Spleen (tissue), 11 donors: ENCODE results near the gene EIF2S2. TPM values are rescaled to one million over a fixed set of nuclear protein-coding genes. Genes with fewer than 3 reads are reported as not detected.

ENCODE experiments used
- DNase-seq: peaks from one replicate; pipeline ENCODE4 v3.0.0-alpha.2; 2020
- H3K27ac ChIP-seq, 8 donors: fragments of 200-600 bp; sonication (generic) in 7 of 8; 1 replicate in 4 of 8; 2 replicates in 4 of 8; pipeline versions ENCODE4 v1.5.0 to v1.8.0; 2016 to 2021; ENCODE audit warnings: inconsistent platforms in 4 of 8, mild to moderate bottlenecking in 4 of 8, moderate library complexity in 1 of 8
- H3K27me3 ChIP-seq, 7 donors: fragments of 200-600 bp; sonication (generic) in 6 of 7; replicated peaks in 1 of 7; 1 replicate in 4 of 7; 2 replicates in 3 of 7; pipeline versions ENCODE4 v1.5.0 to v1.8.0; 2016 to 2021; ENCODE audit warnings: inconsistent platforms in 3 of 7, mild to moderate bottlenecking in 1 of 7
- H3K36me3 ChIP-seq, 6 donors: fragments of 200-600 bp; sonication (generic) in 5 of 6; 1 replicate in 4 of 6; 2 replicates in 2 of 6; pipeline versions ENCODE4 v1.5.0 to v1.8.0; 2016 to 2021; ENCODE audit warnings: inconsistent platforms in 2 of 6
- H3K4me1 ChIP-seq, 6 donors: fragments of 200-600 bp; sonication (generic) in 5 of 6; 1 replicate in 3 of 6; 2 replicates in 3 of 6; pipeline versions ENCODE4 v1.5.0 to v1.8.0; 2016 to 2021; ENCODE audit warnings: inconsistent platforms in 3 of 6
- H3K4me3 ChIP-seq, 8 donors: fragments of 200-600 bp; sonication (generic) in 7 of 8; 1 replicate in 4 of 8; 2 replicates in 4 of 8; pipeline versions ENCODE4 v1.5.0 to v1.8.0; 2016 to 2021; ENCODE audit warnings: inconsistent platforms in 4 of 8, mild to moderate bottlenecking in 4 of 8, moderate library complexity in 2 of 8
- H3K9me3 ChIP-seq, 8 donors: fragments of 200-600 bp; sonication (generic) in 7 of 8; 1 replicate in 4 of 8; 2 replicates in 4 of 8; pipeline versions ENCODE4 v1.5.0 to v1.8.0; 2016 to 2021; ENCODE audit warnings: inconsistent platforms in 4 of 8
- CTCF ChIP-seq, 11 experiments: fragments of 200-600 bp in 7 of 11; fragments of 450-650 bp in 4 of 11; sonication (generic) in 4 of 11; IDR thresholded peaks in 8 of 11; conservative IDR thresholded peaks in 3 of 11; 1 replicate in 7 of 11; 2 replicates in 4 of 11; pipeline versions ENCODE4 v1.4.0 to v1.8.0; 2016 to 2021; ENCODE audit warnings: antibody characterized with exemption in 11 of 11, inconsistent platforms in 4 of 11, mild to moderate bottlenecking in 1 of 11
- POLR2A ChIP-seq, 3 donors: fragments of 450-650 bp; IDR thresholded peaks; one replicate each; pipeline ENCODE4 v1.5.1; 2017; ENCODE audit warnings: antibody characterized with exemption in 3 of 3, mild to moderate bottlenecking in 1 of 3
- POLR2AphosphoS5 ChIP-seq, 3 donors: sonication (generic); formaldehyde crosslinking; IDR thresholded peaks; one replicate each; pipeline ENCODE4 v1.5.1; 2017; ENCODE audit warnings: antibody characterized with exemption in 3 of 3
- WGBS, 5 donors: extraction: QIAGEN DNeasy Blood & Tissue Kit in 3 of 5; methylation state at CpG; one replicate each; pipeline versions ENCODE4 v1.1.5 to v1.1.7; 2013 to 2018; 5-methylcytosine and 5-hydroxymethylcytosine counted together
- intact Hi-C: fragments of 100-400 bp; cut with DNase I; formaldehyde crosslinking; loops from one replicate; pipeline ENCODE4 v1.15.0; 2023; ENCODE audit warnings: low total_unique reads
- polyA plus RNA-seq, 3 donors: library from polyadenylated mRNA; stranded (reverse); fragments of 200-250 nt; gene quantifications; one replicate each; pipeline ENCODE4 v1.2.1, GENCODE V29; 2013
- total RNA-seq, 7 donors: library from RNA; depleted of rRNA in 3 of 7; stranded (reverse); fragments of >200 nt in 3 of 7; fragmentation: NEBNext Ultra II Directional in 4 of 7; extraction: Animal tissue kit (Norgen Biotek cat#: 25700) in 4 of 7; gene quantifications; one replicate each; pipeline versions ENCODE4 v1.1.0 to v1.2.1, GENCODE V29; 2016 to 2021
- donor health status: healthy with polysubstance abuse.
- donor health status: DM: no; HTN: no; CAD: no; lungs with moderate emphysema.
- donor health status: DM: no; HTN: no; CAD: no.
- donor health status: Bipolar disorder and iron deficiency.
- donor health status: healthy.
- donor health status: DM: no; HTN: no; CAD: no.
- donor health status: DM: yes; HTN: yes; CAD: no.

Gene EIF2S2
- total and polyA plus RNA-seq, 10 donors = 30.0 to 45.3 (median 38.5) TPM

- intact Hi-C loops = loop anchor here (10.0 kb wide), 1 partner anchor 158 kb away; no protein-coding TSS in a partner anchor
- no peak overlapping the region for H3K4me3 ChIP-seq
- peaks cover 0 to 69% (median 49%) of the 10 kb centered on the region in 6 donors for H3K36me3 ChIP-seq
- H3K27ac ChIP-seq = no peak overlapping the region
- peaks cover 6 to 30% (median 14%) of the 10 kb centered on the region in 6 donors for H3K4me1 ChIP-seq
- H3K9me3 ChIP-seq = no peaks in the 10 kb centered on the region
- WGBS, 5 donors = 73 to 97% (median 91%) methylated on average over 1 of the region's 1 CpG
- H3K27me3 ChIP-seq = no peaks in the 10 kb centered on the region
- no peak for DNase-seq
- TF ChIP-seq POLR2AphosphoS5 (IDR thresholded peaks at IDR 0.05) (no peak), POLR2A (IDR thresholded peaks at IDR 0.05) (no peak), CTCF (IDR thresholded peaks at IDR 0.05 in 8 of 11, conservative IDR thresholded peaks at IDR 0.05 in 3 of 11) (no peak)
Observed at GRCh38 chr20:34072778-34073177, 39.3 kb downstream of the EIF2S2 start.

DNA sequence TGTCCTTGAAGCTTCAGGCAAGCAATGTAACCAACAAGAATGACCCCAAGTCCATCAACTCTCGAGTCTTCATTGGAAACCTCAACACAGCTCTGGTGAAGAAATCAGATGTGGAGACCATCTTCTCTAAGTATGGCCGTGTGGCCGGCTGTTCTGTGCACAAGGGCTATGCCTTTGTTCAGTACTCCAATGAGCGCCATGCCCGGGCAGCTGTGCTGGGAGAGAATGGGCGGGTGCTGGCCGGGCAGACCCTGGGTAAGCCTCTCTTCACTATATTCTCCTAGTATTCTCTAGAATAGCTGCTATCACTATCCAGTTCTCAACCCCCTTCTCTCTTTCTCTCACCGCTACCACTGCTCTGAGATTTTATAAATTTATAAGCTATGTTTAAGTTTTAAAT lies 40.0 kb downstream of the EIF2S2 start:
- Histone ChIP-seq H3K27ac (no peak overlapping the region), H3K4me3 (no peak overlapping the region), H3K4me1 (peaks cover 6 to 37% (median 14%) of the 10 kb centered on the region in 6 donors), H3K36me3 (peaks cover 0 to 69% (median 42%) of the 10 kb centered on the region in 6 donors), H3K27me3 (no peaks in the 10 kb centered on the region), H3K9me3 (no peaks in the 10 kb centered on the region)
- 91 to 97% (median 96%) methylated on average over 8 of the region's 8 CpGs for WGBS, 5 donors
- TF ChIP-seq CTCF (IDR thresholded peaks at IDR 0.05 in 8 of 11, conservative IDR thresholded peaks at IDR 0.05 in 3 of 11) = no peak
- no peak for TF ChIP-seq POLR2A (IDR thresholded peaks at IDR 0.05)
- no peak for TF ChIP-seq POLR2AphosphoS5 (IDR thresholded peaks at IDR 0.05)
- intact Hi-C loops = loop anchor here (10.0 kb wide), 1 partner anchor 157 kb away; no protein-coding TSS in a partner anchor
- no peak for DNase-seq

DNA sequence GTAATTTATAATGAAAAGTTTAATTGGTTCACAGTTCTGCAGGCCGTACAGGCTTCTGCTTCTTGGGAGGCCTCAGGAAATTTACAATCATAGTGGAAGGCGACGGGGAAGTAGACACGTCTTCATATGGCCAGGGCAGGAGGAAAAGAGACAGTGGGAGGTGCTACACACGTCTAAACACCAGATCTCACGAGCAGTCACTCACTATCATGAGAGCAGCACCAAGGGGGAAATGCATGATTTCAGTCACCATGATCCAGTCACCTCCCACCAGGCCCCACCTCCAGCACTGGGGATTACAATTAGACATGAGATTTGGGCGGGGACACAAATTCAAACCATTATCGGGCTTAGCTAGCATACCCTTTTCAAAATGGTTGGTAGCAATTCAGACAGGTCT lies 41.2 kb downstream of the EIF2S2 start:
- no peaks in the 10 kb centered on the region for H3K9me3 ChIP-seq
- H3K27ac ChIP-seq = no peak overlapping the region
- intact Hi-C loops = loop anchor here (10.0 kb wide), 1 partner anchor 156 kb away; no protein-coding TSS in a partner anchor
- 71 to 81% (median 75%) methylated on average over 8 of the region's 8 CpGs for WGBS, 5 donors
- no peak overlapping the region for H3K4me3 ChIP-seq
- H3K4me1 ChIP-seq = peaks cover 6 to 38% (median 14%) of the 10 kb centered on the region in 6 donors
- DNase-seq = no peak
- H3K36me3 ChIP-seq = peaks cover 0 to 63% (median 31%) of the 10 kb centered on the region in 6 donors
- TF ChIP-seq POLR2A (IDR thresholded peaks at IDR 0.05) (no peak), POLR2AphosphoS5 (IDR thresholded peaks at IDR 0.05) (no peak), CTCF (IDR thresholded peaks at IDR 0.05 in 8 of 11, conservative IDR thresholded peaks at IDR 0.05 in 3 of 11) (no peak)
- no peaks in the 10 kb centered on the region for H3K27me3 ChIP-seq

- Histone ChIP-seq H3K27ac (no peak overlapping the region), H3K36me3 (peaks cover 0 to 63% (median 28%) of the 10 kb centered on the region in 6 donors), H3K4me3 (no peak overlapping the region), H3K9me3 (no peaks in the 10 kb centered on the region), H3K27me3 (no peaks in the 10 kb centered on the region), H3K4me1 (peaks cover 6 to 38% (median 15%) of the 10 kb centered on the region in 6 donors)
- no peak for DNase-seq
- TF ChIP-seq CTCF (IDR thresholded peaks at IDR 0.05 in 8 of 11, conservative IDR thresholded peaks at IDR 0.05 in 3 of 11) (peak in 4 of 11 experiments; percentile 3 to 41 (median 26)), POLR2A (IDR thresholded peaks at IDR 0.05) (no peak)
- intact Hi-C loops = loop anchor here (10.0 kb wide), 1 partner anchor 155 kb away; no protein-coding TSS in a partner anchor
- 84 to 92% (median 88%) methylated on average over 3 of the region's 3 CpGs for WGBS, 5 donors
Observed at GRCh38 chr20:34070079-34070439, 42.0 kb downstream of the EIF2S2 start.
